Measurements from ENCODE around the gene KRT37.

KRT37 gene

DNA sequence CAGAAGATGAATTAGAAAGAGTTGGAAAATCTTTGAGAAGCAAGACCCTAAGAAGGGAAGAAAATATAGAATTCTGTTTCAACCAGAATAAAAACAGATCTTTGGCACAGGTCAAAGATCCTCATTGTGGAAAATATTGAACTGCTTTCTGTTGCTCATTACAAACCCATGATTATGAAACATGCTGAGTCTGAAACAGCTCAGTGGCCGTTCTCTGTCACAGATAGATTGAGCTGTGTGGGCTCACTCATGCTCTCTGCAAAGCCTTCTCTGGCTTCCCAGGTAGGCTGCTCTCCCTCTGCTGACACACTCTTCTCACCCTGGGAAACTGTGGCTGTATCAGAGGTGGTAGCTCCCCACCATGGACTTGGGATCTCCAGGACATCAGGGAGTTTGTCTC lies 19.8 kb upstream of the KRT37 start:
- Histone ChIP-seq H3K36me3 (ENCODE audit: control insufficient read depth, insufficient read depth, low read length) (no peaks in the 10 kb centered on the region), H2BK5ac (ENCODE audit: low read length) (no peak overlapping the region), H3K4ac (ENCODE audit: low read depth, low read length) (no peak overlapping the region), H2BK15ac (replicated peaks; ENCODE audit: low read depth) (no peak overlapping the region), H3K79me1 (ENCODE audit: low read length) (no peaks in the 10 kb centered on the region), H3K27me3 (ENCODE audit: insufficient read depth, low read length, poor library complexity) (no peaks in the 10 kb centered on the region), H3K23ac (ENCODE audit: low read length) (no peak overlapping the region), H4K5ac (ENCODE audit: low read length) (no peak overlapping the region), H3K4me1 (ENCODE audit: control insufficient read depth, low read depth, low read length) (no peaks in the 10 kb centered on the region), H3K79me2 (ENCODE audit: control insufficient read depth, insufficient read depth, low read length) (no peaks in the 10 kb centered on the region), H3K4me3 (ENCODE audit: low read length) (no peak overlapping the region), H3K56ac (ENCODE audit: low read length) (no peak overlapping the region), H2BK120ac (ENCODE audit: low read depth, low read length) (no peak overlapping the region), H3K27ac (ENCODE audit: low read depth, low read length) (no peak overlapping the region), H4K8ac (ENCODE audit: low read depth, low read length) (no peak overlapping the region), H3K4me2 (ENCODE audit: low read length) (no peak overlapping the region), H2AK5ac (ENCODE audit: low read length) (no peak overlapping the region), H3K18ac (ENCODE audit: low read length) (no peak overlapping the region), H3K9ac (ENCODE audit: low read length) (no peak overlapping the region)
- no CpG with 5 or more reads among the region's 1 CpG for WGBS (ENCODE audit: extremely low coverage, insufficient coverage, low lambda C conversion rate)
- no peak for DNase-seq

DNA sequence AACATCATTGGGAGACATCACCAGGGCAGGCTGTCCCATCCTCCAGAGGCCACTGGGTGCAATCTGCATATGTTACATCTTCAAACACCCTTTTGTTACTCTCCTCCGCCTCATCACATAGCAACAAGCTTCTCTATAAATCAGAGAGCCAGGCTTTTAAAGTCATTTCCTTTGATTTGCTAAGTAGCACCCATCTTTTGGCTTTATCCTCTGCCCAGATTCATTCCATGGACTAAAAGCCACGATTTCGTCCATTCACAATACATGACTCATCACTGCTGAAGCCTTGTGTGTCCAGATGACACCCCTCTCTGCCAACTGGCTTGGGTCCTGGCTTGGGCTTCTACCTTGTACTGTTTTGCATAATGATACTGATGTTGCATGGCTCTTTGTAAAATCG lies 18.4 kb upstream of the KRT37 start:
- H3K4me1 ChIP-seq (ENCODE audit: control insufficient read depth, low read depth, low read length): no peaks in the 10 kb centered on the region
- H2BK15ac ChIP-seq (replicated peaks; ENCODE audit: low read depth): no peak overlapping the region
- no peak overlapping the region for H3K23ac ChIP-seq (ENCODE audit: low read length)
- H4K5ac ChIP-seq (ENCODE audit: low read length): no peak overlapping the region
- H2BK5ac ChIP-seq (ENCODE audit: low read length): no peak overlapping the region
- H2AK5ac ChIP-seq (ENCODE audit: low read length): no peak overlapping the region
- no peaks in the 10 kb centered on the region for H3K79me2 ChIP-seq (ENCODE audit: control insufficient read depth, insufficient read depth, low read length)
- H3K4me3 ChIP-seq (ENCODE audit: low read length): no peak overlapping the region
- H3K4me2 ChIP-seq (ENCODE audit: low read length): no peak overlapping the region
- H3K18ac ChIP-seq (ENCODE audit: low read length): no peak overlapping the region
- no peak overlapping the region for H3K56ac ChIP-seq (ENCODE audit: low read length)
- H3K9ac ChIP-seq (ENCODE audit: low read length): no peak overlapping the region
- no peak overlapping the region for H2BK120ac ChIP-seq (ENCODE audit: low read depth, low read length)
- no peak for DNase-seq
- no peaks in the 10 kb centered on the region for H3K27me3 ChIP-seq (ENCODE audit: insufficient read depth, low read length, poor library complexity)
- no CpG with 5 or more reads among the region's 4 CpGs for WGBS (ENCODE audit: extremely low coverage, insufficient coverage, low lambda C conversion rate)
- no peak overlapping the region for H3K4ac ChIP-seq (ENCODE audit: low read depth, low read length)
- no peak overlapping the region for H3K27ac ChIP-seq (ENCODE audit: low read depth, low read length)
- no peaks in the 10 kb centered on the region for H3K36me3 ChIP-seq (ENCODE audit: control insufficient read depth, insufficient read depth, low read length)
- no peak overlapping the region for H4K8ac ChIP-seq (ENCODE audit: low read depth, low read length)
- no peaks in the 10 kb centered on the region for H3K79me1 ChIP-seq (ENCODE audit: low read length)

DNA sequence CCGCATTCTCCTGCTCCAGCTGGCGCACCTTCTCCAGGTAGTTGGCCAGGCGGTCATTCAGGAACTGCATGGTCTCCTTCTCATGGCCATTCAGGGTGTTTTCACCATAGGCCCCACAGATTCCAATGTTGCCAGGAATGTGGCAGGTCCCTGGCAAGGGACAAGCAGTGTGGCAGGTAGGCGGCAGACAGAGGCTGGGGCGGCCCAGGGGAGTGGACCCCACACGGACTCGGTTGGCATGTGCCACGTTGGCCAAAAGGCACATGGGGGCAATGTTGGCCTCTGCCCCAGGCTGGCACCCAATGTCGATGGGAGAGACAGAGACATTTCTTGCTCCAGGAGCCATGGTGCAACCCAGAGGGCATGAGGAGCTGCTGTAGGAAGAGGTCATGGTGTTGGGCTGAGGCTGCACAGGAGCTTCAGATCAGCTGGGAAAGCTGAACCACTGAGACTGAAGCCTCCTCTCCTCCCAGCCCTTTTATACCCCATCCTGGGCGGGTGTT lies 16.2 kb upstream of the KRT37 start, which contains the start of gene KRT38:
KRT38 (minus strand) TSS at position 453 of the 503 bp plus-strand sequence; CDS start at position 391, 62 bp downstream.
- no peaks in the 10 kb centered on the region for H3K27me3 ChIP-seq (ENCODE audit: insufficient read depth, low read length, poor library complexity)
- no peaks in the 10 kb centered on the region for H3K79me1 ChIP-seq (ENCODE audit: low read length)
- no peak within 1 kb of the TSS for H3K9ac ChIP-seq (ENCODE audit: low read length)
- no peak for DNase-seq
- H3K4ac ChIP-seq (ENCODE audit: low read depth, low read length): no peak within 1 kb of the TSS
- no peaks in the 10 kb centered on the region for H3K36me3 ChIP-seq (ENCODE audit: control insufficient read depth, insufficient read depth, low read length)
- H3K4me3 ChIP-seq (ENCODE audit: low read length): no peak within 1 kb of the TSS
- H2AK5ac ChIP-seq (ENCODE audit: low read length): no peak within 1 kb of the TSS
- H4K8ac ChIP-seq (ENCODE audit: low read depth, low read length): no peak within 1 kb of the TSS
- H2BK15ac ChIP-seq (replicated peaks; ENCODE audit: low read depth): no peak within 1 kb of the TSS
- no CpG with 5 or more reads among the region's 10 CpGs for WGBS (ENCODE audit: extremely low coverage, insufficient coverage, low lambda C conversion rate)
- H3K23ac ChIP-seq (ENCODE audit: low read length): no peak within 1 kb of the TSS
- H3K4me2 ChIP-seq (ENCODE audit: low read length): no peak within 1 kb of the TSS
- no peak within 1 kb of the TSS for H3K27ac ChIP-seq (ENCODE audit: low read depth, low read length)
- no peak within 1 kb of the TSS for H3K18ac ChIP-seq (ENCODE audit: low read length)
- no peak within 1 kb of the TSS for H2BK120ac ChIP-seq (ENCODE audit: low read depth, low read length)
- no peak within 1 kb of the TSS for H4K5ac ChIP-seq (ENCODE audit: low read length)
- H3K56ac ChIP-seq (ENCODE audit: low read length): no peak within 1 kb of the TSS
- H3K4me1 ChIP-seq (ENCODE audit: control insufficient read depth, low read depth, low read length): no peaks in the 10 kb centered on the region
- H2BK5ac ChIP-seq (ENCODE audit: low read length): no peak within 1 kb of the TSS
- no peaks in the 10 kb centered on the region for H3K79me2 ChIP-seq (ENCODE audit: control insufficient read depth, insufficient read depth, low read length)

DNA sequence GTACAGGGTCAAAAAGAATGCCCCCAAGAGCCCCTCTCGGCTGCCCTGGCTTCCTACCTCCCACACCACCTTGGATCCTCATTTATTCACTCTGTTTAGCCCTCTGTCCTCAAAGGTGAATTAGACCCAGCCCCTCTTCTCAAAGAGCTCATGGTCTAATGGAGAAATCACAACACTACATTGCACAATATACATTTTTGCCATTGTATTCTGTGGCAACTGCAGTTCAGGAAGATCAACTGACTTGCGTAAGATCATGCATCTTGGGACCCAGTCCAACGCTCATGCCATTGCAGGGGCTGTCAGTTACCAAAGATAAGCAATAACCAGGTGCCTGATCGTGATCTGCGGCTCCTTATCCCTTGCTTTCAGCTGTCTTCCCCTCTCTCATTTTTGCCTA lies 15.0 kb upstream of the KRT37 start:
- H3K4ac ChIP-seq (ENCODE audit: low read depth, low read length): no peak overlapping the region
- no peak overlapping the region for H3K4me2 ChIP-seq (ENCODE audit: low read length)
- no peak for DNase-seq
- H3K79me1 ChIP-seq (ENCODE audit: low read length): no peaks in the 10 kb centered on the region
- WGBS (ENCODE audit: extremely low coverage, insufficient coverage, low lambda C conversion rate): no CpG with 5 or more reads among the region's 5 CpGs
- no peak overlapping the region for H3K18ac ChIP-seq (ENCODE audit: low read length)
- H3K27ac ChIP-seq (ENCODE audit: low read depth, low read length): no peak overlapping the region
- no peak overlapping the region for H2AK5ac ChIP-seq (ENCODE audit: low read length)
- no peak overlapping the region for H3K56ac ChIP-seq (ENCODE audit: low read length)
- no peaks in the 10 kb centered on the region for H3K79me2 ChIP-seq (ENCODE audit: control insufficient read depth, insufficient read depth, low read length)
- no peak overlapping the region for H4K5ac ChIP-seq (ENCODE audit: low read length)
- no peak overlapping the region for H2BK5ac ChIP-seq (ENCODE audit: low read length)
- H3K36me3 ChIP-seq (ENCODE audit: control insufficient read depth, insufficient read depth, low read length): no peaks in the 10 kb centered on the region
- no peaks in the 10 kb centered on the region for H3K4me1 ChIP-seq (ENCODE audit: control insufficient read depth, low read depth, low read length)
- H2BK15ac ChIP-seq (replicated peaks; ENCODE audit: low read depth): no peak overlapping the region
- no peak overlapping the region for H3K9ac ChIP-seq (ENCODE audit: low read length)
- H3K4me3 ChIP-seq (ENCODE audit: low read length): no peak overlapping the region
- H4K8ac ChIP-seq (ENCODE audit: low read depth, low read length): no peak overlapping the region
- no peaks in the 10 kb centered on the region for H3K27me3 ChIP-seq (ENCODE audit: insufficient read depth, low read length, poor library complexity)
- H3K23ac ChIP-seq (ENCODE audit: low read length): no peak overlapping the region
- H2BK120ac ChIP-seq (ENCODE audit: low read depth, low read length): no peak overlapping the region

DNA sequence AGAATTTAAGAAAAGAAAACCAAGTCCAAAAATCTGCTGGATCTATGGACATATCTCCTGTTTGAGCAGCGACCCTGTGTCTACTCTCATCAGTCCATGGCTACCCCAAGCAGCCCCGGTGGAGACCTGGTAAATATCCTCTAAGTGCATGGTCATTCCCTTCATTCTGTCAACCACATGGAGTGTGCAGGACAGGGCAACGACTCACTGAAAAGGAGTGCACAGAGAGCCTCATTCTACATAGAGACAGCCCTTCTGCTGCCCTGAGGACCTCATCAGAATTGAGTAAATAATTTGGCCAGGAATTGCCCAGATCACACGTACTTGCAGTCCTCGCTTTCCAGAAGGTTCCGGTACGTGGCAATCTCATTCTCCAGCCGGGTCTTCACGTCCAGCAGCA lies 13.4 kb upstream of the KRT37 start:
- Histone ChIP-seq H3K4ac (ENCODE audit: low read depth, low read length) (no peak overlapping the region), H3K4me1 (ENCODE audit: control insufficient read depth, low read depth, low read length) (no peaks in the 10 kb centered on the region), H3K36me3 (ENCODE audit: control insufficient read depth, insufficient read depth, low read length) (no peaks in the 10 kb centered on the region), H3K4me2 (ENCODE audit: low read length) (no peak overlapping the region), H3K79me1 (ENCODE audit: low read length) (no peaks in the 10 kb centered on the region), H2BK5ac (ENCODE audit: low read length) (no peak overlapping the region), H3K79me2 (ENCODE audit: control insufficient read depth, insufficient read depth, low read length) (no peaks in the 10 kb centered on the region), H2BK15ac (replicated peaks; ENCODE audit: low read depth) (no peak overlapping the region), H2AK5ac (ENCODE audit: low read length) (no peak overlapping the region), H2BK120ac (ENCODE audit: low read depth, low read length) (no peak overlapping the region), H3K27me3 (ENCODE audit: insufficient read depth, low read length, poor library complexity) (no peaks in the 10 kb centered on the region), H4K5ac (ENCODE audit: low read length) (no peak overlapping the region), H4K8ac (ENCODE audit: low read depth, low read length) (no peak overlapping the region), H3K18ac (ENCODE audit: low read length) (no peak overlapping the region), H3K9ac (ENCODE audit: low read length) (no peak overlapping the region), H3K23ac (ENCODE audit: low read length) (no peak overlapping the region), H3K4me3 (ENCODE audit: low read length) (no peak overlapping the region), H3K56ac (ENCODE audit: low read length) (no peak overlapping the region), H3K27ac (ENCODE audit: low read depth, low read length) (no peak overlapping the region)
- no CpG with 5 or more reads among the region's 9 CpGs for WGBS (ENCODE audit: extremely low coverage, insufficient coverage, low lambda C conversion rate)
- DNase-seq: no peak

DNA sequence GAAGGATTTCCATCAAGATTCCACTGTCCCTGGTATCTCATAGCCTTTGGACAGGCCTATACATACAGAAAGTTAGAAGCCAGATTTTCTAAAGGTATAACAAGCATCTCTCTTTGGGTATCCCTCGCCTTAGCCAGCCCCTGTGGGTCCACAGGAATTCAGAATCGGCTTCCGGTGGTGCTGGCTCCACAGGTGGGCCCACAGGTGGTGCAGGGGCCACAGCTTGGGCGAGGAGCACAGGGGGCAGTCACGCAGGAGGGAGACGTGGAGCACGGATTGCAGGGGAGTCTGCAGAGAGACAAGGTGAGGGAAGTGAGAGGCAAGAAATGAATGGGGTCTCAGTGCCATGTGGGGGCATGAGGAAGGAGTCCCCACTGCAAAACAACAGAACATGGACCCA lies 12.9 kb upstream of the KRT37 start:
- no peak overlapping the region for H2AK5ac ChIP-seq (ENCODE audit: low read length)
- no peak overlapping the region for H3K23ac ChIP-seq (ENCODE audit: low read length)
- no peak overlapping the region for H3K27ac ChIP-seq (ENCODE audit: low read depth, low read length)
- H3K9ac ChIP-seq (ENCODE audit: low read length): no peak overlapping the region
- no peak overlapping the region for H2BK15ac ChIP-seq (replicated peaks; ENCODE audit: low read depth)
- H2BK120ac ChIP-seq (ENCODE audit: low read depth, low read length): no peak overlapping the region
- H3K4me1 ChIP-seq (ENCODE audit: control insufficient read depth, low read depth, low read length): no peaks in the 10 kb centered on the region
- no peaks in the 10 kb centered on the region for H3K79me1 ChIP-seq (ENCODE audit: low read length)
- WGBS (ENCODE audit: extremely low coverage, insufficient coverage, low lambda C conversion rate): no CpG with 5 or more reads among the region's 7 CpGs
- H3K18ac ChIP-seq (ENCODE audit: low read length): no peak overlapping the region
- H4K5ac ChIP-seq (ENCODE audit: low read length): no peak overlapping the region
- H3K79me2 ChIP-seq (ENCODE audit: control insufficient read depth, insufficient read depth, low read length): no peaks in the 10 kb centered on the region
- H4K8ac ChIP-seq (ENCODE audit: low read depth, low read length): no peak overlapping the region
- DNase-seq: no peak
- no peak overlapping the region for H2BK5ac ChIP-seq (ENCODE audit: low read length)
- no peak overlapping the region for H3K56ac ChIP-seq (ENCODE audit: low read length)
- H3K36me3 ChIP-seq (ENCODE audit: control insufficient read depth, insufficient read depth, low read length): no peaks in the 10 kb centered on the region
- H3K4me2 ChIP-seq (ENCODE audit: low read length): no peak overlapping the region
- no peaks in the 10 kb centered on the region for H3K27me3 ChIP-seq (ENCODE audit: insufficient read depth, low read length, poor library complexity)
- no peak overlapping the region for H3K4me3 ChIP-seq (ENCODE audit: low read length)
- H3K4ac ChIP-seq (ENCODE audit: low read depth, low read length): no peak overlapping the region

Data from mesendoderm (in vitro differentiated cells).